Measurements from ENCODE around the gene MESD. TPM values are rescaled to one million over a fixed set of nuclear protein-coding genes. Genes with fewer than 3 reads are reported as not detected.

Gene MESD
- total and polyA plus RNA-seq, 9 of the 15 experiments (the other 6 are each of a cell fraction or from before 2014, with no cell fraction given) = 11.3 to 39.7 (median 22.8) TPM

GRCh38 chr15:80902298-80902801 is 87.3 kb downstream of the MESD start (continued):
- no peak for TF ChIP-seq ARID4B (CRISPR knock-in tag; IDR thresholded peaks at IDR 0.05)
- peak; percentile 89; the same call in 1 of the 2 replicates for TF ChIP-seq ZEB2 (IDR thresholded peaks at IDR 0.05)
- TF ChIP-seq POLR2AphosphoS2 (IDR thresholded peaks at IDR 0.05; ENCODE audit: low read length) = no peak
- peak; percentile 91 for TF ChIP-seq NCOR1 (IDR thresholded peaks at IDR 0.05)
- TF ChIP-seq MLX (CRISPR knock-in tag; conservative IDR thresholded peaks at IDR 0.05) = no peak
- TF ChIP-seq EZH2 (IDR thresholded peaks at IDR 0.05; ENCODE audit: borderline replicate concordance, low read depth, low read length) = no peak
- no peak for TF ChIP-seq MTA1 (IDR thresholded peaks at IDR 0.05; ENCODE audit: borderline replicate concordance)
- no peak for TF ChIP-seq SIN3A (IDR thresholded peaks at IDR 0.05; ENCODE audit: borderline replicate concordance in 2 of 2, control insufficient read depth in 1 of 2, low read depth in 2 of 2, low read length in 2 of 2)
- no peak for TF ChIP-seq HDGF (IDR thresholded peaks at IDR 0.05)
- TF ChIP-seq PML (IDR thresholded peaks at IDR 0.05; ENCODE audit: low read length) = peak; percentile 48; the same call in 1 of the 2 replicates
- TF ChIP-seq TRIM28 (IDR thresholded peaks at IDR 0.05) = no peak
- TF ChIP-seq CBX8 (IDR thresholded peaks at IDR 0.05; ENCODE audit: borderline replicate concordance, extremely low read depth, low read depth, low read length, poor library complexity, severe bottlenecking) = no peak
- TF ChIP-seq RCOR1 (IDR thresholded peaks at IDR 0.05; ENCODE audit: borderline replicate concordance in 1 of 2, low read depth in 2 of 2, low read length in 2 of 2) = peak; percentile 88 to 99
- TF ChIP-seq PBX2 (CRISPR knock-in tag; IDR thresholded peaks at IDR 0.05; ENCODE audit: low read depth) = no peak
- TF ChIP-seq PBX2 (tag; conservative IDR thresholded peaks at IDR 0.05; ENCODE audit: low read depth) = peak; percentile 39; the same call in 1 of the 2 replicates
- no peak for TF ChIP-seq AFF1 (IDR thresholded peaks at IDR 0.05; ENCODE audit: low read depth in 1 of 2, partially characterized antibody in 2 of 2)
